ENCODE measurements around the gene SLC6A19. TPM values are rescaled to one million over a fixed set of nuclear protein-coding genes. Genes with fewer than 3 reads are reported as not detected.

Gene SLC6A19
- total RNA-seq, 2 experiments from 2014 or later = not detected

GRCh38 chr5:1209489-1209852 is 8.1 kb downstream of the SLC6A19 start:
- no peak for ATAC-seq (ENCODE audit: poor library complexity)
- no peaks in the 10 kb centered on the region for H3K27me3 Mint-ChIP-seq
- intact Hi-C loops (cut with DNase I, micrococcal nuclease) = no loop called here
- DNase-seq = no peak
- H3K9me3 Mint-ChIP-seq = no peaks in the 10 kb centered on the region
- no peak overlapping the region for H3K27ac ChIP-seq (ENCODE audit: low read depth in 1 of 2, low read length in 2 of 2)
- H3K9me3 ChIP-seq (ENCODE audit: control insufficient read depth in 1 of 2, insufficient read depth in 1 of 2, low read length in 2 of 2) = no peaks in the 10 kb centered on the region
- H3K4me1 ChIP-seq (ENCODE audit: insufficient read depth, low read length) = no peaks in the 10 kb centered on the region
- no peak overlapping the region for H3K27ac Mint-ChIP-seq
- POLR2A ChIA-PET = no interaction called here
- no peaks in the 10 kb centered on the region for H3K4me1 Mint-ChIP-seq (ENCODE audit: low read depth)
- no peaks in the 10 kb centered on the region for H3K27me3 ChIP-seq (ENCODE audit: control insufficient read depth in 1 of 2, insufficient read depth in 2 of 2, low read length in 2 of 2)
- CTCF ChIA-PET = no interaction called here
- no peak overlapping the region for H3K4me3 ChIP-seq (ENCODE audit: low read length)
- H3K36me3 Mint-ChIP-seq (ENCODE audit: low read depth) = no peaks in the 10 kb centered on the region
- no peak overlapping the region for H3K4me3 Mint-ChIP-seq
- no peak for TF ChIP-seq CTCF (IDR thresholded peaks at IDR 0.05)
- H3K36me3 ChIP-seq (ENCODE audit: insufficient read depth, low read length) = no peaks in the 10 kb centered on the region

- no peaks in the 10 kb centered on the region for H3K4me1 Mint-ChIP-seq (ENCODE audit: low read depth)
- no peak for TF ChIP-seq CTCF (IDR thresholded peaks at IDR 0.05)
- H3K27me3 ChIP-seq (ENCODE audit: control insufficient read depth in 1 of 2, insufficient read depth in 2 of 2, low read length in 2 of 2) = no peaks in the 10 kb centered on the region
- ATAC-seq (ENCODE audit: poor library complexity) = no peak
- H3K36me3 Mint-ChIP-seq (ENCODE audit: low read depth) = no peaks in the 10 kb centered on the region
- H3K36me3 ChIP-seq (ENCODE audit: insufficient read depth, low read length) = no peaks in the 10 kb centered on the region
- intact Hi-C loops (cut with DNase I, micrococcal nuclease) = no loop called here
- no peaks in the 10 kb centered on the region for H3K4me1 ChIP-seq (ENCODE audit: insufficient read depth, low read length)
- DNase-seq = no peak
- no peak overlapping the region for H3K27ac Mint-ChIP-seq
- H3K27me3 Mint-ChIP-seq = no peaks in the 10 kb centered on the region
- ChIA-PET POLR2A (no interaction called here), CTCF (no interaction called here)
- H3K9me3 ChIP-seq (ENCODE audit: control insufficient read depth in 1 of 2, insufficient read depth in 1 of 2, low read length in 2 of 2) = no peaks in the 10 kb centered on the region
- H3K4me3 Mint-ChIP-seq = no peak overlapping the region
- no peak overlapping the region for H3K4me3 ChIP-seq (ENCODE audit: low read length)
- H3K27ac ChIP-seq (ENCODE audit: low read depth in 1 of 2, low read length in 2 of 2) = no peak overlapping the region
- H3K9me3 Mint-ChIP-seq = no peaks in the 10 kb centered on the region
Observed at GRCh38 chr5:1209896-1210776, 8.7 kb downstream of the SLC6A19 start.

- ChIA-PET POLR2A (no interaction called here), CTCF (no interaction called here)
- TF ChIP-seq CTCF (IDR thresholded peaks at IDR 0.05) = no peak
- Mint-ChIP-seq H3K4me3 (no peak overlapping the region), H3K4me1 (ENCODE audit: low read depth) (no peaks in the 10 kb centered on the region), H3K9me3 (no peaks in the 10 kb centered on the region), H3K27me3 (no peaks in the 10 kb centered on the region), H3K27ac (no peak overlapping the region), H3K36me3 (ENCODE audit: low read depth) (no peaks in the 10 kb centered on the region)
- H3K36me3 ChIP-seq (ENCODE audit: insufficient read depth, low read length) = no peaks in the 10 kb centered on the region
- no peak overlapping the region for H3K27ac ChIP-seq (ENCODE audit: low read depth in 1 of 2, low read length in 2 of 2)
- intact Hi-C loops (cut with DNase I, micrococcal nuclease) = no loop called here
- H3K4me3 ChIP-seq (ENCODE audit: low read length) = no peak overlapping the region
- no peak for ATAC-seq (ENCODE audit: poor library complexity)
- no peaks in the 10 kb centered on the region for H3K27me3 ChIP-seq (ENCODE audit: control insufficient read depth in 1 of 2, insufficient read depth in 2 of 2, low read length in 2 of 2)
- no peak for DNase-seq
- peaks cover 0 to 7% of the 10 kb centered on the region in 2 experiments for H3K9me3 ChIP-seq (ENCODE audit: control insufficient read depth in 1 of 2, insufficient read depth in 1 of 2, low read length in 2 of 2)
- H3K4me1 ChIP-seq (ENCODE audit: insufficient read depth, low read length) = no peaks in the 10 kb centered on the region
Observed at GRCh38 chr5:1210832-1211251, 9.4 kb downstream of the SLC6A19 start.
